Measurements from ENCODE around the gene PCDHB8. TPM values are rescaled to one million over a fixed set of nuclear protein-coding genes. Genes with fewer than 3 reads are reported as not detected.
"Not testable (repeated sequence)": the region's sequence is repeated elsewhere in the genome, so short reads cannot be mapped to it uniquely, and the experiment has no call there.

Gene PCDHB8
- total and polyA plus RNA-seq, 2 donors: 0.05 TPM

DNA sequence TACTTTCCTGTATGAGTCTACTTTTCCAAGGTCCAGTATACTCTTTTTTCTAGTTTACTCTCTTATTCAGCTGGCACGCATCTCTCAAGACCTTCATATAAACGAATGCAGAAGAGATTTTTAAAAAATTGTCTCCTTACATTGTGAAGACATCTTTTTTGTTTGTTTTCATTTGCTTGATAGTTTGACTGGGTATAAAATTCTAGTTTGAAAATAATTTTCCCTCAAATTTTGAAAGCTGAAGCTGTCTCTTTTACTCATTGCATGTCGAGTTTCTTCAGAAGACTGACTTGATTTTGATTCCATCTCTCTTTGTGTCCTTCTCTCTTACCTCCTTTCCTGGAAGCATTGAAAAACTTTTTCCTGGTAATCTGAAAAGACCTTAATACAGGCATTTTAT, 18.8 kb downstream of the PCDHB8 start:
- Histone ChIP-seq H3K4me3 (ENCODE audit: low read length in 2 of 2) (no peak overlapping the region), H3K27me3 (ENCODE audit: control insufficient read depth in 2 of 2, insufficient read depth in 1 of 2, low read length in 1 of 2) (peaks cover 0 to 14% of the 10 kb centered on the region in 2 donors), H3K27ac (ENCODE audit: low read depth in 1 of 2, low read length in 1 of 2) (no peak overlapping the region), H3K36me3 (ENCODE audit: control insufficient read depth in 2 of 2, insufficient read depth in 2 of 2, low read length in 1 of 2) (no peaks in the 10 kb centered on the region), H3K9me3 (ENCODE audit: control insufficient read depth in 2 of 2, insufficient read depth in 1 of 2, low read length in 1 of 2) (peaks cover 0 to 4% of the 10 kb centered on the region in 2 donors), H3K4me1 (ENCODE audit: control insufficient read depth in 2 of 2, insufficient read depth in 2 of 2, low read length in 2 of 2) (no peaks in the 10 kb centered on the region)
- no peak for DNase-seq (ENCODE audit: low read depth in 6 of 9, low spot score in 9 of 9)
- 42% methylated on average over 3 of the region's 3 CpGs for WGBS

GRCh38 chr5:141199359-141200235, 22.0 kb downstream of the PCDHB8 start, which contains the start of gene PCDHB11:
PCDHB11 (plus strand) TSS chr5:141199627; CDS start chr5:141199775, 148 bp downstream.
- H3K4me3 ChIP-seq (ENCODE audit: low read length in 2 of 2): no peak within 1 kb of the TSS
- no peak within 1 kb of the TSS for H3K27ac ChIP-seq (ENCODE audit: low read depth in 1 of 2, low read length in 1 of 2)
- H3K27me3 ChIP-seq (ENCODE audit: control insufficient read depth in 2 of 2, insufficient read depth in 1 of 2, low read length in 1 of 2): peaks cover 0 to 19% of the 10 kb centered on the region in 2 donors
- H3K36me3 ChIP-seq (ENCODE audit: control insufficient read depth in 2 of 2, insufficient read depth in 2 of 2, low read length in 1 of 2): no peaks in the 10 kb centered on the region
- H3K9me3 ChIP-seq (ENCODE audit: control insufficient read depth in 2 of 2, insufficient read depth in 1 of 2, low read length in 1 of 2): peaks cover 0 to 4% of the 10 kb centered on the region in 2 donors
- DNase-seq (ENCODE audit: low read depth in 6 of 9, low spot score in 9 of 9): no peak
- H3K4me1 ChIP-seq (ENCODE audit: control insufficient read depth in 2 of 2, insufficient read depth in 2 of 2, low read length in 2 of 2): no peaks in the 10 kb centered on the region
- WGBS: 43% methylated on average over 21 of the region's 21 CpGs

GRCh38 chr5:141201126-141201525, 23.5 kb downstream of the PCDHB8 start:
- H3K4me1 ChIP-seq (ENCODE audit: control insufficient read depth in 2 of 2, insufficient read depth in 2 of 2, low read length in 2 of 2); DNase-seq (ENCODE audit: low read depth in 6 of 9, low spot score in 9 of 9); H3K4me3 ChIP-seq (ENCODE audit: low read length in 2 of 2); H3K27ac ChIP-seq (ENCODE audit: low read depth in 1 of 2, low read length in 1 of 2); H3K9me3 ChIP-seq (ENCODE audit: control insufficient read depth in 2 of 2, insufficient read depth in 1 of 2, low read length in 1 of 2); H3K36me3 ChIP-seq (ENCODE audit: control insufficient read depth in 2 of 2, insufficient read depth in 2 of 2, low read length in 1 of 2): not testable (repeated sequence)
- H3K27me3 ChIP-seq (ENCODE audit: control insufficient read depth in 2 of 2, insufficient read depth in 1 of 2, low read length in 1 of 2): peaks cover 0 to 18% of the 10 kb centered on the region in 2 donors
- WGBS: 37% methylated on average over 26 of the region's 38 CpGs

- H3K4me1 ChIP-seq (ENCODE audit: control insufficient read depth in 2 of 2, insufficient read depth in 2 of 2, low read length in 2 of 2); H3K27ac ChIP-seq (ENCODE audit: low read depth in 1 of 2, low read length in 1 of 2); H3K4me3 ChIP-seq (ENCODE audit: low read length in 2 of 2); H3K9me3 ChIP-seq (ENCODE audit: control insufficient read depth in 2 of 2, insufficient read depth in 1 of 2, low read length in 1 of 2); H3K36me3 ChIP-seq (ENCODE audit: control insufficient read depth in 2 of 2, insufficient read depth in 2 of 2, low read length in 1 of 2); DNase-seq (ENCODE audit: low read depth in 6 of 9, low spot score in 9 of 9): not testable (repeated sequence)
- 41% methylated on average over 28 of the region's 35 CpGs for WGBS
- H3K27me3 ChIP-seq (ENCODE audit: control insufficient read depth in 2 of 2, insufficient read depth in 1 of 2, low read length in 1 of 2): peaks cover 0 to 18% of the 10 kb centered on the region in 2 donors
Observed at GRCh38 chr5:141201646-141202045, 24.1 kb downstream of the PCDHB8 start.

DNA sequence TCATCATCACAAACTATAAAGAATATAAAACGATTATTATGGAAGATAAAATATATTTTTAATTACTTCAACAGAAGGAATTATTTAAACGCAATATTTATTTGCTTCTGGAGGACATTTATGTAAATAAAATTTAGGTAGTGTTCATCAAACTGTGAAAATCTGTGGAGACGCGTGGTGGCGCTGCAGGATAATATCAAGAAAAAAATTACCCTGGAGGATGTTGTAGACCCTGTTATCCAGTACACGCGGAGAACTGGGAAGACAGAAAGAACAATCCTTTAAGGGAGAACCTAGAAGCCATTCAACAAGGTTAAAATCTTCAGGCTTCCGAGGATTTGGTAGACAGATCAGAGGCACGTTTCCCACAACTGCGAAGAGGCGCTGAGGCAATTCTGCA, 30.9 kb downstream of the PCDHB8 start, which contains the start of gene PCDHB12:
PCDHB12 (plus strand) TSS at position 242 of the 400 bp plus-strand sequence. CDS start 189 bp downstream, outside the sequence.
- Histone ChIP-seq H3K4me1 (ENCODE audit: control insufficient read depth in 2 of 2, insufficient read depth in 2 of 2, low read length in 2 of 2) (no peaks in the 10 kb centered on the region), H3K9me3 (ENCODE audit: control insufficient read depth in 2 of 2, insufficient read depth in 1 of 2, low read length in 1 of 2) (peaks cover 0 to 4% of the 10 kb centered on the region in 2 donors), H3K27me3 (ENCODE audit: control insufficient read depth in 2 of 2, insufficient read depth in 1 of 2, low read length in 1 of 2) (peaks cover 0 to 21% of the 10 kb centered on the region in 2 donors), H3K27ac (ENCODE audit: low read depth in 1 of 2, low read length in 1 of 2) (no peak within 1 kb of the TSS), H3K4me3 (ENCODE audit: low read length in 2 of 2) (no peak within 1 kb of the TSS), H3K36me3 (ENCODE audit: control insufficient read depth in 2 of 2, insufficient read depth in 2 of 2, low read length in 1 of 2) (no peaks in the 10 kb centered on the region)
- 20% methylated on average over 11 of the region's 11 CpGs for WGBS
- no peak for DNase-seq (ENCODE audit: low read depth in 6 of 9, low spot score in 9 of 9)

GRCh38 chr5:141210281-141210680, 32.7 kb downstream of the PCDHB8 start:
- not testable (repeated sequence) for DNase-seq (ENCODE audit: low read depth in 6 of 9, low spot score in 9 of 9)
- peaks cover 0 to 33% of the 10 kb centered on the region in 2 donors for H3K27me3 ChIP-seq (ENCODE audit: control insufficient read depth in 2 of 2, insufficient read depth in 1 of 2, low read length in 1 of 2)

DNA sequence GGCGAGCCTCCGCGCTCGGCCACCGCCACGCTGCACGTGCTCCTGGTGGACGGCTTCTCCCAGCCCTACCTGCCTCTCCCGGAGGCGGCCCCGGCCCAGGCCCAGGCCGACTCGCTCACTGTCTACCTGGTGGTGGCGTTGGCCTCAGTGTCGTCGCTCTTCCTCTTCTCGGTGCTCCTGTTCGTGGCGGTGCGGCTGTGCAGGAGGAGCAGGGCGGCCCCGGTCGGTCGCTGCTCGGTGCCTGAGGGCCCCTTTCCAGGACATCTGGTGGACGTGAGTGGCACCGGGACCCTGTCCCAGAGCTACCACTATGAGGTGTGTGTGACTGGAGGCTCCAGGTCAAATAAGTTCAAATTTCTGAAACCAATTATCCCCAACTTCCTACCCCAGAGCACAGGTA, 33.3 kb downstream of the PCDHB8 start:
- H3K9me3 ChIP-seq (ENCODE audit: control insufficient read depth in 2 of 2, insufficient read depth in 1 of 2, low read length in 1 of 2); DNase-seq (ENCODE audit: low read depth in 6 of 9, low spot score in 9 of 9); H3K36me3 ChIP-seq (ENCODE audit: control insufficient read depth in 2 of 2, insufficient read depth in 2 of 2, low read length in 1 of 2); H3K27ac ChIP-seq (ENCODE audit: low read depth in 1 of 2, low read length in 1 of 2); H3K4me3 ChIP-seq (ENCODE audit: low read length in 2 of 2); H3K4me1 ChIP-seq (ENCODE audit: control insufficient read depth in 2 of 2, insufficient read depth in 2 of 2, low read length in 2 of 2): not testable (repeated sequence)
- peaks cover 0 to 36% of the 10 kb centered on the region in 2 donors for H3K27me3 ChIP-seq (ENCODE audit: control insufficient read depth in 2 of 2, insufficient read depth in 1 of 2, low read length in 1 of 2)
- WGBS: 39% methylated on average over 21 of the region's 27 CpGs

More at GRCh38 chr5:141210281-141210680, 32.7 kb downstream of the PCDHB8 start:
- 47% methylated on average over 39 of the region's 39 CpGs for WGBS
- H3K9me3 ChIP-seq (ENCODE audit: control insufficient read depth in 2 of 2, insufficient read depth in 1 of 2, low read length in 1 of 2); H3K27ac ChIP-seq (ENCODE audit: low read depth in 1 of 2, low read length in 1 of 2); H3K4me3 ChIP-seq (ENCODE audit: low read length in 2 of 2); H3K36me3 ChIP-seq (ENCODE audit: control insufficient read depth in 2 of 2, insufficient read depth in 2 of 2, low read length in 1 of 2); H3K4me1 ChIP-seq (ENCODE audit: control insufficient read depth in 2 of 2, insufficient read depth in 2 of 2, low read length in 2 of 2): not testable (repeated sequence)

GRCh38 chr5:141213656-141214339, 36.2 kb downstream of the PCDHB8 start, which contains the start of gene PCDHB13:
PCDHB13 (plus strand) TSS chr5:141213919; CDS start chr5:141214124, 205 bp downstream.
- not testable (repeated sequence) for H3K4me3 ChIP-seq (ENCODE audit: low read length in 2 of 2); DNase-seq (ENCODE audit: low read depth in 6 of 9, low spot score in 9 of 9); H3K9me3 ChIP-seq (ENCODE audit: control insufficient read depth in 2 of 2, insufficient read depth in 1 of 2, low read length in 1 of 2); H3K4me1 ChIP-seq (ENCODE audit: control insufficient read depth in 2 of 2, insufficient read depth in 2 of 2, low read length in 2 of 2); H3K27ac ChIP-seq (ENCODE audit: low read depth in 1 of 2, low read length in 1 of 2); H3K36me3 ChIP-seq (ENCODE audit: control insufficient read depth in 2 of 2, insufficient read depth in 2 of 2, low read length in 1 of 2)
- H3K27me3 ChIP-seq (ENCODE audit: control insufficient read depth in 2 of 2, insufficient read depth in 1 of 2, low read length in 1 of 2): peaks cover 0 to 42% of the 10 kb centered on the region in 2 donors
- 11% methylated on average over 14 of the region's 18 CpGs for WGBS

DNA sequence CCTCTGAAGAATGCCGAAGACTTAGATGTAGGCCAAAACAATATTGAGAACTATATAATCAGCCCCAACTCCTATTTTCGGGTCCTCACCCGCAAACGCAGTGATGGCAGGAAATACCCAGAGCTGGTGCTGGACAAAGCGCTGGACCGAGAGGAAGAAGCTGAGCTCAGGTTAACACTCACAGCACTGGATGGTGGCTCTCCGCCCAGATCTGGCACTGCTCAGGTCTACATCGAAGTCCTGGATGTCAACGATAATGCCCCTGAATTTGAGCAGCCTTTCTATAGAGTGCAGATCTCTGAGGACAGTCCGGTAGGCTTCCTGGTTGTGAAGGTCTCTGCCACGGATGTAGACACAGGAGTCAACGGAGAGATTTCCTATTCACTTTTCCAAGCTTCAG, 37.0 kb downstream of the PCDHB8 start:
- DNase-seq (ENCODE audit: low read depth in 6 of 9, low spot score in 9 of 9); H3K9me3 ChIP-seq (ENCODE audit: control insufficient read depth in 2 of 2, insufficient read depth in 1 of 2, low read length in 1 of 2); H3K36me3 ChIP-seq (ENCODE audit: control insufficient read depth in 2 of 2, insufficient read depth in 2 of 2, low read length in 1 of 2); H3K4me1 ChIP-seq (ENCODE audit: control insufficient read depth in 2 of 2, insufficient read depth in 2 of 2, low read length in 2 of 2); H3K4me3 ChIP-seq (ENCODE audit: low read length in 2 of 2); H3K27ac ChIP-seq (ENCODE audit: low read depth in 1 of 2, low read length in 1 of 2): not testable (repeated sequence)
- 61% methylated on average over 10 of the region's 12 CpGs for WGBS
- peaks cover 0 to 35% of the 10 kb centered on the region in 2 donors for H3K27me3 ChIP-seq (ENCODE audit: control insufficient read depth in 2 of 2, insufficient read depth in 1 of 2, low read length in 1 of 2)

Measured in thymus (tissue), 11 donors.